NCI-H82 treated with DMSO at 0.1 percent for 48 hours (cell line): ENCODE results near the gene VWA5A.
"Not testable (repeated sequence)": the region's sequence is repeated elsewhere in the genome, so short reads cannot be mapped to it uniquely, and the experiment has no call there.

Experiments used
- DNase-seq: peaks from one replicate; lab custom pipeline; 2025; ENCODE audit not compliant: unreplicated experiment; lab: John Stamatoyannopoulos, UW

Gene VWA5A

GRCh38 chr11:124093330-124093729 lies 21.9 kb upstream of the VWA5A start:
- DNase-seq, result no peak

GRCh38 chr11:124094731-124095130 lies 20.5 kb upstream of the VWA5A start:
- DNase-seq, result no peak

DNA sequence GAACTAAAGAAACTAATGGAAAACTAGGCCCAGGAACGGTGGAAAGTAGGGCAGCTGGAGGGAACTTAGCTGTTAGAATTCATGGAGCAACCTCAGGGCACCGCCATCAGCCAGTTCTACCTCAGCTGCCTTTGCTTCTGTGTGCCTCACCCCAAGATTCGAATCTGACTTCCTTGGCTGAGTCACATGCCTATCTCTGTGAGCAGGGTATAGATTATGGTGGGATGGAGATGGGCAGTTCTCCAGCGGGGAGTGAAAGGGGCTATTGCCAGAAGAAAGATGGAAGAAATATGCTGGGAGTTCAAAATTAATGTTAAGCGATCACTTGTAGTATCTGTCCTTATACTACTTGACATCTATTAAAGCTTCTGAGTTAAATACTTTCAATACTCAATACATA lies 18.9 kb upstream of the VWA5A start:
- DNase-seq, result no peak

GRCh38 chr11:124098141-124098540 lies 17.1 kb upstream of the VWA5A start:
- no peak for DNase-seq

- DNase-seq, result no peak
These were observed 13.5 kb upstream of the VWA5A start for GRCh38 chr11:124101737-124102136.

DNA sequence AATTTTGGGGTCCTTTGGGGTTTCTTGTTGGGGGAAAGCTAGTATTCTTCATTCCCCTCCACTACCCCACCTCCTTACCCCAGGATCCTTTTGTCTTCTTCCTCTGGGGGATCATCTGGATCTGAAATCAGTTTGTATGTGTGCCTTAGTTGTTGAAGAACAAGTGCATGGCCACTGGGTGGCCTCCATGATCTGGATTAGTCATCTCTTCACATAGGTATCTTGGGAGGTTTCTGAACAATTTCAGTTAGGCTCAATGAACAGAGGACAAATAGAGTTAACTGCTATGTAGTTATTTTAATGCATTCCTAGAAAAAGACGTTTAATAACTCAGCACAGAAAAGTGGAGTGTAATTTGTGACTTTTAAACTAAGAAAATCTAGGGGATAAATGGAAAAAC lies 7.1 kb upstream of the VWA5A start:
- DNase-seq, result no peak

- DNase-seq, result no peak
These were observed 5.9 kb upstream of the VWA5A start for GRCh38 chr11:124109377-124109776.

- DNase-seq, result no peak
These were observed 5.0 kb upstream of the VWA5A start for GRCh38 chr11:124110201-124110600.

DNA sequence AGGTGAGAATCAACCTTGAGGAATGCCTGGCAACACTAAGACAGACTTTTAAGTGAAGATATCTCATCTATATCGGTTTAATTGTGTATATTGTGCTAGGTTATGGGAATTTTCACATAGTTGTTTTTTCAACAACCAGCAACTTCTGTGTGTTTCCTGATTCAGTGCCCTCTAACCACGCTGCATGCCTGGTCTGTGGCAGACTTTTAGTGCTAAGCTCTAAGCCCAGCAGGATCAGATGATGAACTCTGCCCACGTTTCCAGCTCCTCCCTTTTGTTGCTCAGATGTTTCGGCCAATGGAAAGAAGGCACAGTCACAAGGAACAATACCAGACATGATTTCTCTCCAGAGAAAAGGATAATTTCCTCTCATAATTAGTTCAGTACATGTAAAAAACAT lies 1.4 kb upstream of the VWA5A start:
- no peak for DNase-seq

DNA sequence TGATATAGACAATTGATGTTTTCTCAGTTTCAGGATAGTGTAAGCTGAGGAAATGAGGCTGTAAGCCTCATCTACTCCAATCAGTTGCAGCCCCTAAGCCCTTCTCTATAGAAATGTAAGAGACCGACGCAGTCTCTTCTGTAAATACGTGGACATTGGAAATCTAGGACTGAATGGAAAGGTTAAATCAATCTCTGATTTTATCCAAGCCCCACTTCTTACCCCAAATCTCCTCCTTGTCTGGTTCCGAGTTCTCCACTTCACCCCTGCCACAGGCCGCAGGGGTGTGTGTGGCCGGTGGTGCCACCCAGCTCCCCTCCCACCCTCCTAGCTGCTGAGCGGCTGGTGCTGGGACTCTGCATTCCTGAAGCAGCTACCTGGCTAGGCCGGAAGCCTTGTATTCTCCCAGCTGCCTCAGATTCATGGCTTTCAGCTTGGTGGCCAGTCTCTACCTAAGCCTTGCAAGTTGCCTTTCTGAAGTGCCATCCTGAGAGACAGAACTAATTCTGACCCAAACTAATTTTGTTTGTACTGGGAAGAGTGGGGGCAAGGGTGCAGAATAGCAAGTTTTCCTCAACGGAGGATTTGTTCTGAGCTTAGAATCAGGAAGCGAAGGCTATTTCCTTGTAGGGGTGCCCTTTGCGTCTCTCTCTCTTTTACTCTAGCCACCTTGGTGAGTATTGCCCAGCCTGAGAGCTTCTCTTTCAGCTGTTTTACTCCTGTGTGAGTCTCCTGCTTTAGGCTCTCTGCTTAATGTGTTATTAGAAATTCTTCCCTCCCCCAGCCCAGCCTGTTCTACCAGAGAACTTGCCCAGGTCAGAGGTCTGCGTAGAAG lies 749 bp downstream of the VWA5A start:
- DNase-seq, result no peak

- DNase-seq, result no peak
These were observed 3.9 kb downstream of the VWA5A start for GRCh38 chr11:124119103-124119502.

GRCh38 chr11:124120891-124121290 lies 5.6 kb downstream of the VWA5A start:
- DNase-seq, result no peak

- no peak for DNase-seq
These were observed 6.9 kb downstream of the VWA5A start for GRCh38 chr11:124122123-124122522.

- no peak for DNase-seq
These were observed 8.4 kb downstream of the VWA5A start for GRCh38 chr11:124123622-124124021.

GRCh38 chr11:124127134-124127533 lies 11.9 kb downstream of the VWA5A start:
- DNase-seq, result not testable (repeated sequence)

DNA sequence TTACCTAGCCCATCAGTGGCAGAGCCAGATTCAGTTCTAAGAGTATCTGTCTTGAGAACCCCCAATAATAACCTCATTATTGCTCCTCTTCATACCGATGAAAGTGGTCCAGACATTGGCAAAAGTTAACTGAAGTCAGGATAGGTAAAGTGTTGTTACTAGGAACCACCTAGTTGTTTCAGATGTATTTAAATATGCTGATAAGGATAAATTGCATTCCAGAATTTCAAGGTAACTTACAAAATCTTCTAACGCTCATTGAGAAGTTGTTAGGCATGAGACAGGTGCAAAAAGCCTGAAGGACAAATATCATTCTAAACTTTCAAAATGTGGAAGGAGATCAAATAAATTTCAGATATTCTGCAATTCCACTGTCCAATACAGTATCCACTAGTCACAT lies 27.8 kb downstream of the VWA5A start:
- DNase-seq, result no peak

GRCh38 chr11:124147951-124148350 lies 32.7 kb downstream of the VWA5A start:
- no peak for DNase-seq

DNA sequence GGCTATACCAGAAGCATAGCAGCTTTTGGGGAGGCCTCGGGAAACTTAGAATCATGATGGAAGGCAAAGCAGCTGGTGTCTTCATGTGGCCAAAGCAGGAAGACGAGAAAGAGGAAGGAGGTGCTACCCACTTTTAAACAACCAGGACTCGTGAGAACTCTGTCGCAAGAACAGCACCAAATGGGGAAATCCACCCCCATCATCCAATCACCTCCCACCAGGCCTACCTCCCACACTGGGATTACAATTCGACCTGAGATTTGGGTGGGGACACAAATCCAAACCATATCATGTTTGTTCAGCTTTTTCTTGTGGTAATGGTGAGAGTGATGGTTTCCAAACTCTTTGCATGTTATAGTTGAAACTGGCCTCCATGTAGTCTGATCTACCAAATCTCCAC lies 35.4 kb downstream of the VWA5A start:
- DNase-seq, result no peak

- DNase-seq, result no peak
These were observed 37.6 kb downstream of the VWA5A start for GRCh38 chr11:124152770-124153407.

GRCh38 chr11:124153821-124154220 lies 38.6 kb downstream of the VWA5A start:
- DNase-seq, result no peak

- no peak for DNase-seq
These were observed 44.2 kb downstream of the VWA5A start for GRCh38 chr11:124159481-124159880.

GRCh38 chr11:124160986-124161385 lies 45.7 kb downstream of the VWA5A start:
- no peak for DNase-seq

GRCh38 chr11:124167826-124168231 lies 52.6 kb downstream of the VWA5A start:
- DNase-seq, result no peak
